ENCODE data around the gene ELMO3.

GRCh38 chr16:67188323-67188722, 10.6 kb upstream of the ELMO3 start:
- TF ChIP-seq CTCF (IDR thresholded peaks at IDR 0.05) (no peak), POLR2A (IDR thresholded peaks at IDR 0.05) (no peak)
